GM21367 (cell line): ENCODE results near the gene ART3.

Experiments
- ATAC-seq: cut with Tn5 transposase; IDR thresholded peaks from one replicate; pipeline ENCODE4 v1.9.1; 2021; ENCODE audit not compliant: unreplicated experiment

The ART3 gene

DNA sequence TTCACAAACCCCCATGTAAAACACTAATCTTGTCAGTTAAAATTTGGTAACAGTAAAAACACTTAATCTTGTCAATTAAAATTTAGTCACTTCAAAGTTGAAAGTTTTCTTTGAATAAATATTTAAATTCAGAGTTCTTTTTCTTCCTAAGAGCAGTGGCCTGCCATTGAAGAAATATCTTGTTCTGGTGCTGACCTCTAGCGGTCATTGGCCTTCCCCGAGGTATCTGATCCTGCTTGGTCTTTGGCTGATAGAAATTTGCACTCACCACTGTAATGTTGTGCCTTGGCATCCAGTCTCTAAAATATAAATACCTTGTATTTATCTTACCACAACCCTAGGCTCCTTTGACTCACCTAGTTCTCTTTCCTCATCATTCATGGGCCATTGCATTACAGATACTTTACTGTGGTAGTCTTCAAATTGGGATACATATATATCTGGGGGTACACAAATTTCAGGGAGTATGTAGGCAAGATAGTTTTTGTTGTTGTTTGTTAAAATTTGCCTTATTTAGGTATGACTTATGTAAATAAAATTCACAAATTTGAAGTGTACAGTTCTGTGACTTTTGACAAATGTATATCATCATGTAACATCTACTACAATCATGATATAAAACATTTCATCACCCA is 6.7 kb upstream of the ART3 start:
- no peak for ATAC-seq

DNA sequence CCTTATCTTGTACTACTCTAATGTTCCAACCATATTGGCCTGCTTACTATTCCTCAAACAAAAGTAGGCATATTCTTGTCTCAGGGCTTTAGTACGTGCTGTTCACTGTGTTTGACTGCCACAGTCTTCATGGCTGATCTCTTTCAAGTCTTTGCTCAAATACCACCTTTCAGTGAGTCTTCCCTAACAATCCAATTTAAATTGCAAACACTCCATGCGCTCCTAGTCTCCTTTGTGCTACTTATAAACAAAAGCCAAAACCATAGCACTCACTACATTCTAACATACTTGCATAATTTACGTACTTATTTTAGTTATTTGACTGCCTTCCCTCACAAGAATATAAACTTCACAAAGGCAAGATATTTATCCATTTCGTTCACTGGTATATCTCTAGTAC is 1.7 kb upstream of the ART3 start:
- no peak for ATAC-seq

DNA sequence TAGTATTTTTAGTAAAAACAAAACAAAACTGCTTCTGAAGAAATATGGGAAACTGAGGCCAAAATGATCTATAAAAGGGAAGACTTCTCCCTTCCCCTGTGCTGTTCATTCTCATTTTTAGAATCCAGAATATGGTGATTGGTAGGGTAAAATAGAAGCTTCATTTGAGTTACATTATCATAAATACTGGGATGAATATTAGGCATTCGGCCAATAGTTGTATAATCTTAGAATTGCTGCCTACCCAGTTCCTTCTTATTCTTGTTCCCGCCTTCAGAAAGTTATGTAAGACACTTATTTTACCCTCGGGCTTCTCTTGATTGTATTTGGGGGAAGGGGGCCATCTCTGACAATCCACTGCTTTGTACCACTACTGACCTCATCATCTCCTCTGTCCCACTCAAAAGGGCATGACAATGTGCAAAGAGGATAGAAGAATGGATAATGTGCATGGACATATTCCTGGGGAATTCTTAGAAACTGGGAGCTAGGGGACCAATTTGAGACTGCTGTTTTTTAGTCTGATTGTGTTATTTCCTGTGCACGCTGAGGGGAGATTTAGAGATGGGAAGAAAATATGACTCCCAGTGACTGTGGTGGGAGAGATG is 588 bp downstream of the ART3 start:
- ATAC-seq: no peak

DNA sequence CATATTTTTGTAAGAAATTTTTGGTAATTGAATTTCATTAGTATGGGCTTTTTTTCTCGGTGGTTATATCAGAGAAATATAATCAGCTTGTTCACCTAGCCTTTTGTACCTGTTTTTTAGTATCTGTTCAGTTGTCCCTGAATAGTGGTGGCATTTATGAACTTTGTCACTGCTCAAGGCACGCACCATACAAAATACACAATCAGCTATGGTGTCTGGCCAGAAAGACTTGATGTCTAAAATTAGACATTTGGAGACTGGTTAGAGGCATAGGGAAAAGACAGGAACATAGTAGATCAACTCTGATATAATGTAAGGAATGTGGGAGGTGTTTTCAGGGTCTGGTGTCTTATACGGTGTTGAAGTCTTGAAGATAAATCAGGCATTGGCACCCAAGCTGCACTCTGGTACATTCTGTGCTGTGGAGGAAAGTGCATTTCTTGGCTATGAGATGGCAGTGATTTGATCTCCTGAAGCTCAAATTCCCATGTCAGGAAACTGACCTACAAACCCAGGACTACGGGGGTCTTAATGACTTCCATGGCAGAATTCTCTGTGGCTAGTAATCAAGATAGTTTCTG is 3.6 kb downstream of the ART3 start:
- no peak for ATAC-seq

DNA sequence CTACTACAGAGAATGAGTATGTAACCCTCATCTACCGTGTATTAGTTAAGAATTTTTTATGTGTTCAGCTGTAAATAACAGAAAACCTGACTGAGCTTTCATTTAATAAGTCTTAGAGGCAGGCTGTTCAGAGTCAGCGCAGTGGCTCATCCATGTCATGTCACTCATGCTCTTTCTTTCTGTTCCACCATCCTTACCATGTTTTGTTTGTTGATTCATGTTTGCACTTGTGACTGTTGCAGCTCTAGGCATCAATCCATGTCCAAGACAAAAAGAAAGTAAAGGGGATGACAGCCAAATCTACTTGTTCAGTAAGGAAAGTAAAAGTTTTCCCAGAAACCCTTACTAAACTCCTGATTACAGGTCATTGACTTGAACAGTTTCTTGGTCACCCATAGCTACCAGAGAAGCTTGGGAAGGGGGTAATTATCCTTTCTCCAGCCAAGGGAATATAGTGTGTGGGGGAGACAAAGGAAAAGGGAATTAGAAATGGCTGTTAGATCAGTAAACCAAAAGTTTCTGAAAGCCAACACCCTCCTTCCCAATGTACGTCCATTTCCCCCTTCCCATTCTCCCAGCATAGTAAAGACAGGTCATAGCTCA is 9.0 kb downstream of the ART3 start:
- no peak for ATAC-seq

DNA sequence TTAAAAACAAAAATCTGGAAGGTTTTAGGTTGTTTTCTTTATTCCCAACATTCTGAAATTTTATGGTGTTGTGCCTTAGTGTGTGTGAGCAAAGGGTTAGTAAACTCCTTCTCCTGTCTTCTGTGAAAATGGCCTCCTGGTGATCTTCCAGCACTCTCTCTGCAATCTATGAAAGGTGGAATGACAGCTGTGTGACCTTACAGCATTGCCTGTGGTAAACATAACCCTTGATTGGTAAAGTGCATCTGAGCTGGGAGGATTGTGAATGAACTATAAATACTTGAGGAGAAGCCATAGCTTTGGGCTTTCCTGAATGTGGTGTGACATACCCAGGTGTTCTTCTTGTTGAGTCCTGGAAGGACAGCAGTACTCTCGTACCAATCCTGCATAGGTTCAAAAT is 10.0 kb downstream of the ART3 start:
- ATAC-seq: no peak

DNA sequence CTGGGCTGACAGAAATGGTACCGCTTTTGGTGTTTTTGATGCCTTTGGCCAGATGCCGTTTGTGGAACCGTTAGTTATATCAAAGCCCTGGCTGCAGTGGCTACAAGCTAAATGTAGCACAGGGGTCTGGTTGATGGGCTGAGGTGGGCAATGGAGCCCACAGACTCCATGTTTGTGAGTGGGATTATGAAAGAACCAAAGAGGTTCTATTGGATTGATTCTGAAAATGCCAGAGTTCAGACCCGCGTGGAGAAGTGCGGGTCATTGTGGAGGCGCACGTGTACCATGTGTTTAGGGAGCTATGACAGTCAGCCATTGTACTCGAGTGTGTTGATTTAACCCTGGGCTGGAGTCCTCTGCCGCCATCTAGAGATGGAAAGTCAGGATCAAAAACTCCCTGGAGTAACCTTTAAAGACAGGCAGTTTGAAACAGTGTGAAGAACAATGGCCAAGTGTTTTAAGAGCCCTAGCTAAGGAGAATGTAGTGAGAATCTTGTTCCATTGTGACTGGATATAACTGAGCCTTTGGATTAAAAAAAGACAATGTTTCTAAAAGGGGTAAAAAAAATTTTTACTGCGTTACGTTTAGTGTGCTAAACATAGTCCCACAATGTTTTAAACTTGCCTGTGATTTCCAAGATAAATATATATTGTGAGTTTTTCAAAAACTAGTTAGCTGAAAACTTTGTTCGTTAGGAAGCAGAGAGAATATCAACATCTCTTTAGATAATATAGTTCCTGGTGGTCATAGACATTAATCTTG is 12.7 kb downstream of the ART3 start:
- no peak for ATAC-seq

DNA sequence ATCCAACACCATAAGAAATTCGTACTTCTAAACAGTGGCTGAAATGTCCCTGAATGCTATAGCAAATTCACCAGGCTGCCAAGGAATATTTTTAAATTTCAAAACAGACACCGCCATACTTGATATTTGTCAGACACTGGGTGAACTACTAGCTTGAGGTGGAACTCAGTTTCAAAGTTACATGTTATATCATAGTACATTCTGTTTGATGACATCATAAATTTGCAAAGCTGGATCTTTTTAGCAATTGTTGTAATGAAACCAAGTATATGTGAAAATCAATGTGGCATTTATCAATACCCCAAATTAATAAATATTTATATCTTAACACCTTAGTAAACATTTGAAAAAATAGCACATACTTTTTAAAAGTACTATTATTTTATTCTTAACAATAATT is 14.2 kb downstream of the ART3 start:
- no peak for ATAC-seq

DNA sequence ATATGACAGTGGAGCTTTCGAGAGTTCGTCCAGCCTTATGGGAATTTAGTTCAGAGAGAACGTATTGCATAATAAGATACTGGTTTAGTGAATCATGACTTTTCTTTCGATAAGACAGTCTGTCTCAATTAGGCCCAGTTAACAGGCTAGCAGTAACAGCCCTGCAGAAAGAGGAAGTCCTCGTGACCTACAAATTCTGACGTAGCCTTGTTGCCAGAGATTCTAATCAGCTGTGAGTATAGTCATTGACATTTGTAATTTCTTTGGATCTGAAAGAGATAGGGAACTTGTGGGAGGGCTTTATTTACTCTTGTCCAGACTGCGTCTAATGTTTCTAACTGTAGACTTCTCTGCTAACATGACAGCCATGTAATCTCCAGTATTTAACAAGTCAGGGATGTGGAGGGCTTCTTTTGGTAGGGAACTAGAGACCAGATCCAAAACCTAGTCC is 15.8 kb downstream of the ART3 start:
- ATAC-seq: no peak

DNA sequence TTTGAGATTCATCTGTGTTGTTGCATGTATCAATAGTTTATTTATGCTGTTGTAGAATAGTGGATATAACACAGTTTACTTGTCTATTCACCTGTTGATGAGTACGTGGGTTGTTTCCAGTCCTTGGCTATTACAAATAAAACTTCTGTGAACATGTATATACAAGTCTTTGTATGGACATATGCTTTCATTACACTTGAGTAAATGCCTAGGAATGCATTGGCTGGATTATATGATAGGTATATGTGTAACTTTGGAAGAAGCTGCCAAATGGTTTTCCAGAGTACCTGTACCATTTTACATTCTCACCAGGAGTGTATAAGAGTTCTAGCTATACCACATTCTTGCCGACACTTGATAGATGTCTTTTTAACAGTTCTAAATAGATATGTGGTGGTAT is 16.5 kb downstream of the ART3 start:
- ATAC-seq: no peak

DNA sequence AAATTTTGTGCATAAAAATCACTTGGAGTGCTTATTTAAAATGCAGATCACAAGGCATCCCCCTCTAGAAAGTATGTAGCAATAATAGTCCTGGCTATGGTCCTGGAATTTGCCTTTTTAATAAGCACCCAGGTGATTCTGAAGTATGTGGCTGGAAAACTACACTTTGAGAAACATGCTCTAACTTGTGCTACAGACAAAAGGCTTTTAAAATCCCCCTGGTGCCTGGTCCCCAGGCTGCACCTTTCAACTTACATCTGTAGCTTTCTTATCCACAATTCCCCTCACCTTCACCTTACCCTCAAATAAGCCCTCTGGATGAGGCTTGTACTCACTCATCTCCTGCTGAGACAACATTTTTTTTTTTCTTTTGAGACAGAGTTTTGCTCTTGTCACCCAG is 21.1 kb downstream of the ART3 start:
- ATAC-seq: no peak

DNA sequence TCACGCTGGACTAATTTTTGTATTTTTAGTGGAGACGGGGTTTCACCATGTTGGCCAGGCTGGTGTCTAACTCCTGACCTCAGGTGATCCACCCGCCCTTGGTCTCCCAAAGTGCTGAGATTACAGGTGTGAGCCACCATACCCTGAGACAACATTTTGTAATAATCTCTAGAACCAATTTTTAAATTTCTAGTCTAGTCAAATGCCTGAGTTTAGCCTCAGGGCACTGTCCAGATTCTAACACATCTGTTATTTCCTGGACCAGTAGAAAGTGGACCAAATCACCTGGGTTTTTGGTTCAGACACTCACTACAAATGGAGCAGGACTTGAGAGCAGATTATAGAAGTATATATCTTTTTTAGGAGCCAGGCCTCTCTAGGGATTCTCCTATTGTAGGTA is 21.6 kb downstream of the ART3 start:
- ATAC-seq: no peak

DNA sequence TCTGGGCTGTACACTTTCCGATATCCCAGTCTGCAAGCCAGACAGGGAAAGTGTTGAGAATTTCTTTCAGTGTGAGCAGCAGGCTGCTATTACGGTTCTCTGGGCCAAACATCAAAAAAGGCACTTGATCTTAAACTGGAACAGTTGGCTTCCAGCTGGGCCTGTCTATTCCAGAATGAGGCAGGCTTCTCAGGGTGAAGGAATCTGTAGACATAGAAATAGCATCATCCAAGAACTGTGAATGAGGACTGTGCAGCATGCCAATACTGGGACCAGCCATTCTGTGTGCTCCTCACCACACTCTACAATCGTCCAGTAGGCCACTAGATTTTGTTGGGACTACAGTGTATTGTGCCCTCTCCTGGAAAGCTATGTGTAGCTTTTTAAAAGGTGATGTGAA is 31.1 kb downstream of the ART3 start:
- no peak for ATAC-seq

DNA sequence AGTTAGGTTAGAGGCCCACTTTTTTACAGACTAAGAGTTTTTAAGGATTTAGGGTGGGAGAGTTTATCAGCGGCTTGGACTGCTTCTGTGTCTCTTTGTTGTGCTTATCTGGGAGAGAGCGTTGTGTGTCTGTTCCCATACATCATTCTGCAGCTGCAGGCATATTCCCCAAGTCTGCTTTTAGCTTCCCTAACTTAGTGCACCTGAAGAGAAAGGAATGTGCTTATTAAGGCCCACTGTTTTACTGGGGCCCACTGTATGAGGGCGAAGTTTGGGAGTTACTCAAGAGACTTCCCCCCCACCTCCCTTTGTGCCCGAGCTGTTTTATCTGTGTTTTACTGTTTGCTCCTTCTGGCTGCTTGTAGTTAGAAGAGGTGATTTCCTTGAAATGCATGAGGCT is 31.9 kb downstream of the ART3 start:
- no peak for ATAC-seq

DNA sequence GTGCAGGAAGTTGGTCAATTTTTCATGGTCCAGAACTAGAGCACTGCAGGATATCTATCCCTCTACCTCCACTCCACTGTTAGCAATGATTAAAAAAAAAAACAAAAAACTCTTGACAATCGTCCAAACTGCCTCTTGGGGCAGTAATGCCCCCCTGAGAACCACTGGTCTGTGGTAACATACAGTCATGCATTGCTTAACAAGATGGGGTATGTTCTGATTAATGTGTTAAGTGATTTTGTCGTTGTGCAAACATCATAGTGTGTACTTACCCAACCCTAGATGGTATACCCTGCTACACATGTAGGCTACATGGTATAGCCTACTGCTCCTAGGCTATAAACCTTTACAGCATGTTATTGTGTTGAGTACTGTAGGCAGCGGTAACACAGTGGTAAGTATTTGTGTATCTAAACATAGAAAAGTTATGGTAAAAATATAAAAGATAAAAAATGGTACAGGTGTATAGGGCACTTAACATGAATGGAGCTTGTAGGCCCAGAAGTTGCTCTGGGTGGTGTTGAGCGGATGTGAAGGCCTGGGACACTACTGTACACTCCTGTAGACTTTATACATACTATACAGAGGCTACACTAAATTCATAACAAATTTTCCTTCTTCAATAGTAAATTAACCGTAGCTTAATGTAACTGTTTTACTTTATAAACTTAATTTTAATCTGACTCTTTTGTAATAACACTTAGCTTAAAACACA is 34.1 kb downstream of the ART3 start:
- no peak for ATAC-seq

DNA sequence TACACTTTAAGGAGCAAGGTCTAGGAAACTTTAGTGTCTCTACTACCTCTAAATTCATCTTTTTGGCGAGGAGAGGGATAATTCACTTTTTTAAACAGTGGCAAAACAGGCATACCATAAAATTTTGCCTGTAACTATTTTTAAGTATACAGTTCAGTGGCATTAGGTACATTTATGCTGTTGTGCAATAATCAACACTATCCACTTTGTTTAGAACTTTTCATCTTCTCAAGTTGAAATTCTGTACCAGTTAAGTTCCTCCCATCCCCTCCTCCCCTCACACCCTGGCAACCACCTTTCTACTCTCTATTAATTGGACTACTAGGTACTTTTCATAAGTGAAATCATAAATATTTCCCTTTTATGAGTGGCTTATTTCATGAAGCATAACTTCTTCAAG is 42.3 kb downstream of the ART3 start:
- ATAC-seq: no peak

DNA sequence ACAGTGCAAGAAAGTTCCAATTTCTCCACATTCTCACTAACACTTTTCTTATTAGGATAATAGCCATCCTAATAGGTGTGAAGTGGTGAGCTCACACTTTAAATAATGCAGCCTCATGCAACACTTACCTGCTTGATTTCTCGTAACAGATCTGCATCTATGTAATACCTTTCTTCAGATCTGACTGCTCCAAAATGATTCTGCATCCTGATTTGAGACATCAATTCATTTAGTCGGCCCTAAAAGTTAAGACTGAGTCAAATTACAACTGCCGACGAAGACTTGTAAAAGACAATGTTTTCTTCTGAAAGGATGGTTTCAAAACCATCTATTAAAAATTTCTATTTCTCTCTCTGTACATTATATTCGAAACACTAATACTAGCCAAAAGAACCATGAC is 43.0 kb downstream of the ART3 start:
- ATAC-seq: no peak

DNA sequence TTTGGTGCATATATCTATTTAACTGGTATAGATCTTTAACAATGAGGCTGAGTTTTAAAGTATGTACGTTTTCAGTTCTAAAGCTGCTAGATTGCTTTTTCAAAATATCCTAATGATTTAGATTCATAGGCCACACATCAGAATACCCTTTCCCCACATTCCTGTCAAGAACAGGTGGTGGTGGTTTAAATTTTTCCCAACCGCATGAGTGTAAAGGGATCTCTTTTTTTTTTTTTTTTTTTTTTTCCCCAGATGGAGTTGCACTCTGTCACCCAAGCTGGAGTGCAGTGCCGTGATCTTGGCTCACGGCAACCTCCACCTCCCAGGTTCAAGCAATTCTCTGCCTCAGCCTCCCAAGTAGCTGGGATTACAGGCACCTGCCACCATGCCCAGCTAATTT is 45.7 kb downstream of the ART3 start:
- ATAC-seq: no peak

DNA sequence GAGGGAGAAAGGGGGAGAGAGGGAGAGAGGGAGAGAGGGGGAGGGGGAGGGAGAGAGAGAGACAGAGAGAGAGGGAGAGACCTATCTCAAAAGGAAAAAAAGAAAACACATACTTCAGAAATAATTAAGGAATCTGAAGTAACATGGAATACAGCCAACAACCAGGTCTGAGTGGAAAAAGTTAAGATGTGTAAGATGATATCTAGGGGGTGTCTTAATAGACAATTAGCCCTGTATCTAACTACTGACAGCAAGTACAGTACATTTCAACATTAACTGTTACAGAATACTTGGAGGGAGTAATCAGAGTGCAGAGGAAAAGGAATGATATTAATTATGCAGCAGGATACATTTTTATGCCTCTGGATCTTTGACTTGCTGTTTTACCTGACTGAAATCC is 51.3 kb downstream of the ART3 start:
- ATAC-seq: no peak

DNA sequence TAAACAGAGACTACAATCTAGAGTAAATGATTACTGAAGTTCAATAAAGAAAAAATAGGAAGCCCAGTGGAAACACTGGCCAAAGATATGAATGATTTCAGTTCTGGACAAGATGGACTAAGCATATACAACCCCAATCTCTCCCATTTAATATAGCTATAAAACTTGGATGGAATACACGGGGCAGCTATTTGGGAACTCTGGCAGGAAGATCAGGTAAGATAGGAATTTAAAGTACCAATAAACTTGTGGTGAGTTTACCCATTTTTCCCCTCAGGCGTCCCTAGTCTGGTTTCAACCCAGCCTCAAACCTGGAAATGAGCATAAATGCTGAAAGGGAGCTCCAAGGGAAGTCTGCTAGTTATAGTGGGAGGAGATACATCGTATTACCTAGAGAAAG is 53.2 kb downstream of the ART3 start:
- ATAC-seq: no peak

DNA sequence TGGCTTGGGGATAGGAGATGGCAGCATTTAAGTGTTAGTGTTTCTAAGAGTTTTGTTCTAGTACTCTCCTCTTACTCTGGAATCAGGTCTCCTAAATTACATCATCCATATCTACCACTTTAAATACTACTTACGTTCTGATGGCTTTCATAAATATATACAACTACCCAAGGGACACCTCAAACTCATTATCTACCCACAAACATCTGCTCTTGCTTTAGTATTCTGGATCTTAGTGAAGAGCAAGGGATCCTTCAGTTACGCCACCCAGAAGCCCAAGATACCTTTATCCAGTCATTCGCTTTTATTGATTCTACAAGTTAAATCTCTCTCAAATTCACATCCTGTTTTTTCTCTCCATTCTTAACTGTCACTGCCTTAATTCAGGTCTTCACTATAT is 66.7 kb downstream of the ART3 start:
- no peak for ATAC-seq
